Osteocyte (in vitro differentiated cells): ENCODE measurements around the gene ZBED5. TPM values are rescaled to one million over a fixed set of nuclear protein-coding genes. Genes with fewer than 3 reads are reported as not detected.
A peak's percentile ranks its signal among the peaks of the same experiment; 100 is the strongest.

ENCODE experiments used
- DNase-seq: peaks from one replicate; pipeline ENCODE4 v3.0.0; 2021; ENCODE audit warnings: mixed read lengths; ENCODE audit not compliant: unreplicated experiment; ENCODE audit errors: extremely low spot score
- H3K27ac Mint-ChIP-seq: one replicate; pipeline ENCODE4 v1.8.0; 2021; ENCODE audit warnings: mild to moderate bottlenecking, mixed read lengths; ENCODE audit not compliant: unreplicated experiment
- H3K27me3 Mint-ChIP-seq: one replicate; pipeline ENCODE4 v1.8.0; 2021; ENCODE audit warnings: mixed read lengths; ENCODE audit not compliant: unreplicated experiment
- H3K36me3 Mint-ChIP-seq: one replicate; pipeline ENCODE4 v1.8.0; 2021; ENCODE audit warnings: mixed read lengths; ENCODE audit not compliant: unreplicated experiment
- H3K4me1 Mint-ChIP-seq: one replicate; pipeline ENCODE4 v1.8.0; 2021; ENCODE audit warnings: mixed read lengths; ENCODE audit not compliant: unreplicated experiment
- H3K4me3 Mint-ChIP-seq: one replicate; pipeline ENCODE4 v1.8.0; 2021; ENCODE audit warnings: mild to moderate bottlenecking, moderate library complexity, mixed read lengths; ENCODE audit not compliant: unreplicated experiment
- H3K9me3 Mint-ChIP-seq: one replicate; pipeline ENCODE4 v1.8.0; 2021; ENCODE audit warnings: mixed read lengths; ENCODE audit not compliant: unreplicated experiment
- CTCF ChIP-seq: fragments of 200-600 bp; sonication (generic); IDR thresholded peaks from 2 replicates; pipeline ENCODE4 v1.5.0; 2021; ENCODE audit warnings: antibody characterized with exemption, mild to moderate bottlenecking, moderate library complexity
- total RNA-seq: library from RNA; stranded (reverse); gene quantifications from 2 replicates; pipeline ENCODE4 v1.2.1, GENCODE V29; 2021

Gene ZBED5
- total RNA-seq, 1 donor from 2014 or later: 48.6 TPM

- Mint-ChIP-seq H3K4me3 (peak within 1 kb of the TSS; percentile 93), H3K9me3 (no peaks in the 10 kb centered on the region), H3K27ac (peak within 1 kb of the TSS; percentile 100), H3K27me3 (no peaks in the 10 kb centered on the region), H3K4me1 (peaks cover 40% of the 10 kb centered on the region), H3K36me3 (peaks cover 38% of the 10 kb centered on the region)
- DNase-seq: peak; percentile 100
- TF ChIP-seq CTCF: no peak
Observed at GRCh38 chr11:10808553-10809372, 49.1 kb downstream of the ZBED5 start, which contains the start of gene EIF4G2. TSS of gene EIF4G2 (minus strand) at chr11:10808926.

- H3K4me3 Mint-ChIP-seq: peak overlapping the region; percentile 93
- peak overlapping the region; percentile 100 for H3K27ac Mint-ChIP-seq
- DNase-seq: no peak
- no peak for TF ChIP-seq CTCF
- no peaks in the 10 kb centered on the region for H3K9me3 Mint-ChIP-seq
- peaks cover 42% of the 10 kb centered on the region for H3K4me1 Mint-ChIP-seq
- no peaks in the 10 kb centered on the region for H3K27me3 Mint-ChIP-seq
- peaks cover 43% of the 10 kb centered on the region for H3K36me3 Mint-ChIP-seq
Observed at GRCh38 chr11:10808235-10808552, 49.7 kb downstream of the ZBED5 start.

- Mint-ChIP-seq H3K36me3 (peaks cover 47% of the 10 kb centered on the region), H3K4me3 (peak overlapping the region; percentile 93), H3K4me1 (peaks cover 42% of the 10 kb centered on the region), H3K9me3 (no peaks in the 10 kb centered on the region), H3K27me3 (no peaks in the 10 kb centered on the region), H3K27ac (peak overlapping the region; percentile 100)
- peak; percentile 86 for DNase-seq
- TF ChIP-seq CTCF: no peak
Observed at GRCh38 chr11:10807493-10808234, 50.2 kb downstream of the ZBED5 start.

GRCh38 chr11:10806206-10806605, 51.6 kb downstream of the ZBED5 start:
- Mint-ChIP-seq H3K27me3 (no peaks in the 10 kb centered on the region), H3K4me3 (peak overlapping the region; percentile 93), H3K4me1 (peaks cover 49% of the 10 kb centered on the region), H3K36me3 (peaks cover 62% of the 10 kb centered on the region), H3K27ac (peak overlapping the region; percentile 53), H3K9me3 (no peaks in the 10 kb centered on the region)
- no peak for TF ChIP-seq CTCF
- DNase-seq: no peak

- Mint-ChIP-seq H3K4me1 (peaks cover 50% of the 10 kb centered on the region), H3K9me3 (no peaks in the 10 kb centered on the region), H3K4me3 (peak overlapping the region; percentile 18), H3K36me3 (peaks cover 67% of the 10 kb centered on the region), H3K27ac (peak overlapping the region; percentile 53), H3K27me3 (no peaks in the 10 kb centered on the region)
- DNase-seq: no peak
- TF ChIP-seq CTCF: no peak
Observed at GRCh38 chr11:10805741-10806140, 52.1 kb downstream of the ZBED5 start.
